ENCODE data around the gene SPTBN1. TPM values are rescaled to one million over a fixed set of nuclear protein-coding genes. Genes with fewer than 3 reads are reported as not detected.

Gene SPTBN1
- total and polyA plus RNA-seq, 2 of the 13 experiments (the other 11 are each of a cell fraction or from before 2014, with no cell fraction given): 123 to 299 TPM

DNA sequence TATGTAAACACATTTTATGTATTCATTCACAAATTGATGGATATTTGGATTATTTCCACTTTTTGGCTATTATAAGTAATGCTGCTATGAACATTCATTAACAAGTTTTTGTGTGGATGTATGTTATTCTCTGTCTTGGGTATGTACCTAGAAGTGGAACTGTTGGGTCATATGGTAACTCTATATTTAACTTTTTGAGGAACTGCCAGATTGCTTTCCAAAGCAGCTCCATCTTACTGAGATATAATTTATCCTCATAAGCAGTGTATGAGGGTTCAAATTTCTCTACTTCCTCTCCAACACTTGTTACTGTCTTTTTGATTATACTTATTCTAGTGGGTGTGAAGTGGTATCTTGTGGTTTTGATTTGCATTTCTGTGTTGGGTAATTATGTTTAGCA lies 260.2 kb downstream of the SPTBN1 start:
- Histone ChIP-seq H3K27me3 (ENCODE audit: control insufficient read depth in 1 of 2, insufficient read depth in 2 of 2, low read length in 2 of 2) (no peaks in the 10 kb centered on the region), H3K4me2 (ENCODE audit: low read depth, low read length) (no peak overlapping the region), H4K20me1 (ENCODE audit: insufficient read depth, low read length) (no peaks in the 10 kb centered on the region), H3K36me3 (replicated peaks in 1 of 2; ENCODE audit: control insufficient read depth in 1 of 2, insufficient read depth in 2 of 2, low read length in 2 of 2) (no peaks in the 10 kb centered on the region), H2AFZ (ENCODE audit: low read length) (no peak overlapping the region), H3K79me2 (ENCODE audit: insufficient read depth, low read length) (no peaks in the 10 kb centered on the region), H3K4me1 (ENCODE audit: insufficient read depth, low read length) (no peaks in the 10 kb centered on the region), H3K9ac (ENCODE audit: insufficient read depth, low read depth, low read length) (no peak overlapping the region), H3K27ac (ENCODE audit: extremely low read length, insufficient read depth, low read length) (no peak overlapping the region), H3K9me3 (ENCODE audit: low read length) (no peaks in the 10 kb centered on the region), H3K4me3 (replicated peaks in 1 of 3; ENCODE audit: insufficient read depth in 1 of 3, low read depth in 2 of 3, low read length in 3 of 3) (no peak overlapping the region)
- ChIA-PET POLR2A (no interaction called here), CTCF (ENCODE audit: low intra/inter-chr PET ratio, low total read pairs) (no interaction called here)
- ATAC-seq (no peak), DNase-seq (ENCODE audit: low spot score) (no peak), FAIRE-seq (no peak)
- no peak for TF ChIP-seq ZBTB42 (CRISPR knock-in tag; IDR thresholded peaks at IDR 0.05)
- TF ChIP-seq FOSL2 (CRISPR knock-in tag; IDR thresholded peaks at IDR 0.05): no peak
- TF ChIP-seq KDM4B (CRISPR knock-in tag; IDR thresholded peaks at IDR 0.05): no peak
- TF ChIP-seq, protein P1, sequence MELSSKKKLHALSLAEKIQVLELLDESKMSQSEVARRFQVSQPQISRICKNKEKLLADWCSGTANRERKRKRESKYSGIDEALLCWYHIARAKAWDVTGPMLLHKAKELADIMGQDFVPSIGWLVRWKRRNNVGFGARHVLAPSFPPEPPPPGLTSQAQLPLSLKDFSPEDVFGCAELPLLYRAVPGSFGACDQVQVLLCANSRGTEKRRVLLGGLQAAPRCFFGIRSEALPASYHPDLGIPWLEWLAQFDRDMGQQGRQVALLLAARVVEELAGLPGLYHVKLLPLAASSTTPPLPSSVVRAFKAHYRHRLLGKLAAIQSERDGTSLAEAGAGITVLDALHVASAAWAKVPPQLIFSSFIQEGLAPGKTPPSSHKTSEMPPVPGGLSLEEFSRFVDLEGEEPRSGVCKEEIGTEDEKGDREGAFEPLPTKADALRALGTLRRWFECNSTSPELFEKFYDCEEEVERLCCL (CRISPR knock-in tag; IDR thresholded peaks at IDR 0.05; ENCODE audit: borderline replicate concordance): no peak
- TF ChIP-seq BCL6 (CRISPR knock-in tag; IDR thresholded peaks at IDR 0.05): no peak
- TF ChIP-seq TEAD3 (CRISPR knock-in tag; optimal IDR thresholded peaks at IDR 0.05; ENCODE audit: borderline replicate concordance): no peak
- no peak for TF ChIP-seq PAWR (CRISPR knock-in tag; IDR thresholded peaks at IDR 0.05; ENCODE audit: borderline replicate concordance)
- no peak for TF ChIP-seq MIER2 (CRISPR knock-in tag; IDR thresholded peaks at IDR 0.05)
- no peak for TF ChIP-seq CBX1 (IDR thresholded peaks at IDR 0.05; ENCODE audit: low read depth)
- TF ChIP-seq, protein P2, sequence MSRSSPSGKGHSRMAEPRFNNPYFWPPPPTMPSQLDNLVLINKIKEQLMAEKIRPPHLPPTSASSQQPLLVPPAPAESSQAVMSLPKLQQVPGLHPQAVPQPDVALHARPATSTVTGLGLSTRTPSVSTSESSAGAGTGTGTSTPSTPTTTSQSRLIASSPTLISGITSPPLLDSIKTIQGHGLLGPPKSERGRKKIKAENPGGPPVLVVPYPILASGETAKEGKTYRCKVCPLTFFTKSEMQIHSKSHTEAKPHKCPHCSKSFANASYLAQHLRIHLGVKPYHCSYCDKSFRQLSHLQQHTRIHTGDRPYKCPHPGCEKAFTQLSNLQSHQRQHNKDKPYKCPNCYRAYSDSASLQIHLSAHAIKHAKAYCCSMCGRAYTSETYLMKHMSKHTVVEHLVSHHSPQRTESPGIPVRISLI (CRISPR knock-in tag; IDR thresholded peaks at IDR 0.05; ENCODE audit: borderline replicate concordance): no peak
- TF ChIP-seq, protein P3, sequence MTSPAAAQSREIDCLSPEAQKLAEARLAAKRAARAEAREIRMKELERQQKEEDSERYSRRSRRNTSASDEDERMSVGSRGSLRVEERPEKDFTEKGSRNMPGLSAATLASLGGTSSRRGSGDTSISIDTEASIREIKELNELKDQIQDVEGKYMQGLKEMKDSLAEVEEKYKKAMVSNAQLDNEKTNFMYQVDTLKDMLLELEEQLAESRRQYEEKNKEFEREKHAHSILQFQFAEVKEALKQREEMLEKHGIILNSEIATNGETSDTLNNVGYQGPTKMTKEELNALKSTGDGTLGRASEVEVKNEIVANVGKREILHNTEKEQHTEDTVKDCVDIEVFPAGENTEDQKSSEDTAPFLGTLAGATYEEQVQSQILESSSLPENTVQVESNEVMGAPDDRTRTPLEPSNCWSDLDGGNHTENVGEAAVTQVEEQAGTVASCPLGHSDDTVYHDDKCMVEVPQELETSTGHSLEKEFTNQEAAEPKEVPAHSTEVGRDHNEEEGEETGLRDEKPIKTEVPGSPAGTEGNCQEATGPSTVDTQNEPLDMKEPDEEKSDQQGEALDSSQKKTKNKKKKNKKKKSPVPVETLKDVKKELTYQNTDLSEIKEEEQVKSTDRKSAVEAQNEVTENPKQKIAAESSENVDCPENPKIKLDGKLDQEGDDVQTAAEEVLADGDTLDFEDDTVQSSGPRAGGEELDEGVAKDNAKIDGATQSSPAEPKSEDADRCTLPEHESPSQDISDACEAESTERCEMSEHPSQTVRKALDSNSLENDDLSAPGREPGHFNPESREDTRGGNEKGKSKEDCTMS (CRISPR knock-in tag; conservative IDR thresholded peaks at IDR 0.05): no peak
- no peak for TF ChIP-seq ZNF232 (CRISPR knock-in tag; IDR thresholded peaks at IDR 0.05; ENCODE audit: borderline replicate concordance)
- BruUV-seq (replicated peaks): no TSS peak
- intact Hi-C loops (cut with micrococcal nuclease; ENCODE audit: unreplicated experiment) (no loop called here), in situ Hi-C loops (cut with HindIII; ENCODE audit: extremely low pct_ligation_motif_present, low pct_unique_long_range_greater_than_20kb) (loop anchor here (10.0 kb wide), 1 partner anchor 602 kb away; the partner anchor contains the start of gene ACYP2)
